ENCODE results near the gene SAFB2. TPM values are rescaled to one million over a fixed set of nuclear protein-coding genes. Genes with fewer than 3 reads are reported as not detected.

Gene SAFB2
- total RNA-seq, 1 donor from 2014 or later = 17.6 TPM

GRCh38 chr19:5557691-5558090, 64.9 kb downstream of the SAFB2 start:
- TF ChIP-seq, protein P1, sequence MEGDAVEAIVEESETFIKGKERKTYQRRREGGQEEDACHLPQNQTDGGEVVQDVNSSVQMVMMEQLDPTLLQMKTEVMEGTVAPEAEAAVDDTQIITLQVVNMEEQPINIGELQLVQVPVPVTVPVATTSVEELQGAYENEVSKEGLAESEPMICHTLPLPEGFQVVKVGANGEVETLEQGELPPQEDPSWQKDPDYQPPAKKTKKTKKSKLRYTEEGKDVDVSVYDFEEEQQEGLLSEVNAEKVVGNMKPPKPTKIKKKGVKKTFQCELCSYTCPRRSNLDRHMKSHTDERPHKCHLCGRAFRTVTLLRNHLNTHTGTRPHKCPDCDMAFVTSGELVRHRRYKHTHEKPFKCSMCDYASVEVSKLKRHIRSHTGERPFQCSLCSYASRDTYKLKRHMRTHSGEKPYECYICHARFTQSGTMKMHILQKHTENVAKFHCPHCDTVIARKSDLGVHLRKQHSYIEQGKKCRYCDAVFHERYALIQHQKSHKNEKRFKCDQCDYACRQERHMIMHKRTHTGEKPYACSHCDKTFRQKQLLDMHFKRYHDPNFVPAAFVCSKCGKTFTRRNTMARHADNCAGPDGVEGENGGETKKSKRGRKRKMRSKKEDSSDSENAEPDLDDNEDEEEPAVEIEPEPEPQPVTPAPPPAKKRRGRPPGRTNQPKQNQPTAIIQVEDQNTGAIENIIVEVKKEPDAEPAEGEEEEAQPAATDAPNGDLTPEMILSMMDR (conservative IDR thresholded peaks at IDR 0.05; ENCODE audit: low read depth, low read length) = no peak
- H3K4me3 ChIP-seq (ENCODE audit: low read depth, low read length) = no peak overlapping the region
- DNase-seq (ENCODE audit: low read depth) = no peak

DNA sequence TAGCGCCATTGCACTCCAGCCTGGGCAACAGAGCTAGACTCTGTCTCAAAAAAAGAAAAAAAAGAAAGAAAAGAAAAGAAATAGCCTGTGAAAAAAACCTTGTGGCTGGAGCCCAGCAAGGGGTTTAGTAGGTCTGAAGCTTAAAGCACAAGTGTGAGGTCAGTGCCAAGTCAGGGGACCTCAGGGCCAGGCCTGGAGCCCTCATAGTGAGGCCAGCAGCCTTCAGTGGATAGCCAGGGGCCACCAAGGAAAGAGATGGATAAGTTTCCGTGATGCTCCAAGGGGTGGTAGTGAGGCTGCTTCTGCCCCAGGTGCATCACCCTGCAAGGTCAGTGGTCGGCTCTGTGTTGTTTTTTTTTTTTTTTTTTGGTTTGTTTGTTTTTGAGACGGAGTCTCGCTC, 67.7 kb downstream of the SAFB2 start:
- H3K4me3 ChIP-seq (ENCODE audit: low read depth, low read length) = no peak overlapping the region
- DNase-seq (ENCODE audit: low read depth) = no peak
- TF ChIP-seq, protein P1 (conservative IDR thresholded peaks at IDR 0.05; ENCODE audit: low read depth, low read length) = no peak

- TF ChIP-seq, protein P1 (conservative IDR thresholded peaks at IDR 0.05; ENCODE audit: low read depth, low read length) = no peak
- DNase-seq (ENCODE audit: low read depth) = no peak
- no peak overlapping the region for H3K4me3 ChIP-seq (ENCODE audit: low read depth, low read length)
Measured at GRCh38 chr19:5553892-5554291, 68.7 kb downstream of the SAFB2 start.

DNA sequence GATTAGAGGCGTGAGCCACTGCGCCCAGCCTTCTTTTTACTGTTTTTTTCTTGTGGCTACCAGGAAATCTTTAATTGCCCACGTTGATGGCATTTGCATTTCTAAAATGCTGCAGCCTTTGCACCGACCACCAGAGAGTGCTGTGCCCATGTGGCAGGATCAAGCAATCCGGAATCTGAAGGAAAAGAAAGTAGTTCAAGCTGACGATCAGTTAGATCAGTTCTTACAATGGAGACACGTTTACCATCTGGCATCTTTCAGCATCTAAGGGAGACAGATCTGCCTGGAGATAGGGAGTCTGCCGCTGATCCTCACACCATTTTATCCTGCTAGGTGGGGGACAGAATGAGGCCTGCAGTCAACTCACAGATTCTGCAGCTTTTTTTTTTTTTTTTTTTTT, 74.7 kb downstream of the SAFB2 start:
- TF ChIP-seq, protein P1 (conservative IDR thresholded peaks at IDR 0.05; ENCODE audit: low read depth, low read length) = peak; percentile 70
- no peak overlapping the region for H3K4me3 ChIP-seq (ENCODE audit: low read depth, low read length)
- DNase-seq (ENCODE audit: low read depth) = no peak

- H3K4me3 ChIP-seq (ENCODE audit: low read depth, low read length) = no peak overlapping the region
- no peak for DNase-seq (ENCODE audit: low read depth)
- TF ChIP-seq, protein P1 (conservative IDR thresholded peaks at IDR 0.05; ENCODE audit: low read depth, low read length) = no peak
Measured at GRCh38 chr19:5545984-5546383, 76.6 kb downstream of the SAFB2 start.

GRCh38 chr19:5545051-5545450, 77.5 kb downstream of the SAFB2 start:
- H3K4me3 ChIP-seq (ENCODE audit: low read depth, low read length) = no peak overlapping the region
- TF ChIP-seq, protein P1 (conservative IDR thresholded peaks at IDR 0.05; ENCODE audit: low read depth, low read length) = no peak
- DNase-seq (ENCODE audit: low read depth) = no peak

GRCh38 chr19:5542665-5543064, 79.9 kb downstream of the SAFB2 start:
- TF ChIP-seq, protein P1 (conservative IDR thresholded peaks at IDR 0.05; ENCODE audit: low read depth, low read length) = peak; percentile 20
- H3K4me3 ChIP-seq (ENCODE audit: low read depth, low read length) = no peak overlapping the region
- no peak for DNase-seq (ENCODE audit: low read depth)
